ENCODE measurements around the gene METTL15.
"Not testable (repeated sequence)": the region's sequence is repeated elsewhere in the genome, so short reads cannot be mapped to it uniquely, and the experiment has no call there.

Gene METTL15

GRCh38 chr11:28259177-28259843, 151.1 kb downstream of the METTL15 start:
- DNase-seq (ENCODE audit: extremely low read depth, low read depth), result no peak
- TF ChIP-seq CTCF (IDR thresholded peaks at IDR 0.05; ENCODE audit: low read depth, low read length), result no peak

- no peak for TF ChIP-seq CTCF (IDR thresholded peaks at IDR 0.05; ENCODE audit: low read depth, low read length)
- no peak for DNase-seq (ENCODE audit: extremely low read depth, low read depth)
Measured at GRCh38 chr11:28268925-28269324, 160.7 kb downstream of the METTL15 start.

GRCh38 chr11:28269586-28269985, 161.4 kb downstream of the METTL15 start:
- DNase-seq (ENCODE audit: extremely low read depth, low read depth), result peak; percentile 5
- no peak for TF ChIP-seq CTCF (IDR thresholded peaks at IDR 0.05; ENCODE audit: low read depth, low read length)

DNA sequence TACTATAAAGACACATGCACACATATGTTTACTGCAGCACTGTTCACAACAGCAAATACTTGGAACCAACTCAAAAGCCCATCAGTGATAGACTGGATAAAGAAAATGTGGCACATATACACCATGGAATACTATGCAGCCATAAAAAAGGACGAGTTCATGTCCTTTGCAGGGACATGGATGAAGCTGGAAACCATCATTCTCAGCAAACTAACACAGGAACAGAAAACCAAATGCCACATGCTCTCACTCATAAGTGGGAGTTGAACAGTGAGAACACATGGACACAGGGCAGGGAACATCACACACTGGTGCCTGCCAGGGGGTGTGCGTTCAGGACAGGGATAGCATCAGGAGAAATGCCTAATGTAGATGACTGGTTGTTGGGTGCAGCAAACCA, 164.1 kb downstream of the METTL15 start:
- not testable (repeated sequence) for DNase-seq (ENCODE audit: extremely low read depth, low read depth)

- TF ChIP-seq CTCF (IDR thresholded peaks at IDR 0.05; ENCODE audit: low read depth, low read length), result no peak
- no peak for DNase-seq (ENCODE audit: extremely low read depth, low read depth)
Measured at GRCh38 chr11:28274216-28274615, 166.0 kb downstream of the METTL15 start.

DNA sequence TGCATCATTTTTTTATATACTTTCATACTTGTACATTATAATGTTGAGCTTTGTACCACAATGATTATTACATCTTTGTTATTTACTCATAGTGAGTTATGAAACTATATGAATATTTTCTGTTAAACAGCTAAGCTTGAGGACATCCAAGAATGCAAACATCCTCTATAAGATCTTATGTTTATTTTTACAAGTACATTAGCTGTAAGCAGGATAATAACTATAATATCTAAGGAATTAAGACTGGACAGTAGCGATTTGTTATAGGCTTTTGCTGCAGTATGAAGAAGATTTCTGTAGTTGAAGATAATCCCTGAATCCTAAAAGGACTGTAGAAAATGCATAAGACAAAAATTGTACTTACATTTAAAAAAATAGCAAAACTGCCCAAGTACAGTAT, 176.0 kb downstream of the METTL15 start:
- DNase-seq (ENCODE audit: extremely low read depth, low read depth), result no peak
- TF ChIP-seq CTCF (IDR thresholded peaks at IDR 0.05; ENCODE audit: low read depth, low read length), result no peak

- TF ChIP-seq CTCF (IDR thresholded peaks at IDR 0.05; ENCODE audit: low read depth, low read length), result no peak
Measured at GRCh38 chr11:28289444-28289843, 181.3 kb downstream of the METTL15 start.

DNA sequence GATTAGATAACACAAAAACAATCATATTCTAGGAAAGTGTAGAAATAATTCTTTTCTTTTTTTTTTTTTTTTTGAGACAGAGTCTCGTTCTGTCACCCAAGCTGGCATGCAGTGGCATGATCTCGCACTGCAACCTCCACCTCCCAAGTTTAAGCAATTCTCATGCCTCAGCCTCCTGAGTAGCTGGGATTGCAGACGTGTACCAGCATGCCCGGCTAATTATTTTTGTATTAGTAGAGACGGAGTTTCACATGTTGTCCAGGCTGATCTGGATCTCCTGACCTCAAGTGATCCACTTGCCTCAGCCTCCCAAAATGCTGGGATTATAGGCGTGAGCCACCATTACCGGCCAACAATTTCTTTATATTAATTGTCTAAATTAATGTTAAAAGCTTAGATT, 182.8 kb downstream of the METTL15 start:
- DNase-seq (ENCODE audit: extremely low read depth, low read depth), result not testable (repeated sequence)

More at GRCh38 chr11:28289444-28289843, 181.3 kb downstream of the METTL15 start:
- no peak for DNase-seq (ENCODE audit: extremely low read depth, low read depth)
